Prostate gland (tissue), 2 donors: ENCODE measurements around the gene DOCK4. TPM values are rescaled to one million over a fixed set of nuclear protein-coding genes. Genes with fewer than 3 reads are reported as not detected.

ENCODE experiments used
- DNase-seq: peaks from one replicate; pipeline ENCODE4 v3.0.0-alpha.2; 2019; ENCODE audit warnings: low spot score
- H3K27ac ChIP-seq, 2 donors: fragments of 200-600 bp; sonication (generic); 2 replicates each; pipeline ENCODE4 v1.5.1; 2017 to 2019
- H3K27me3 ChIP-seq: fragments of 200-600 bp; sonication (generic); replicated peaks from 2 replicates; pipeline ENCODE4 v1.5.1; 2019; ENCODE audit not compliant: insufficient read depth
- H3K36me3 ChIP-seq, 2 donors: fragments of 200-600 bp; sonication (generic); 1 replicate in 1 of 2; 2 replicates in 1 of 2; pipeline versions ENCODE4 v1.5.1 to v1.8.1; 2017 to 2019
- H3K4me1 ChIP-seq: fragments of 200-600 bp; sonication (generic); replicated peaks from 2 replicates; pipeline ENCODE4 v1.5.1; 2019
- H3K4me3 ChIP-seq, 2 donors: fragments of 200-600 bp; sonication (generic); 2 replicates each; pipeline ENCODE4 v1.5.1; 2017 to 2019
- H3K9me3 ChIP-seq: fragments of 200-600 bp; sonication (generic); 2 replicates; pipeline ENCODE4 v1.5.1; 2017
- POLR2A ChIP-seq: fragments of 450-650 bp; IDR thresholded peaks from one replicate; pipeline ENCODE4 v1.6.1; 2016; ENCODE audit warnings: antibody characterized with exemption, mild to moderate bottlenecking
- POLR2AphosphoS5 ChIP-seq: sonication (generic); formaldehyde crosslinking; IDR thresholded peaks from one replicate; pipeline ENCODE4 v1.6.1; 2017; ENCODE audit warnings: antibody characterized with exemption
- WGBS: methylation state at CpG from one replicate; pipeline ENCODE4 v1.1.5; 2018; 5-methylcytosine and 5-hydroxymethylcytosine counted together
- intact Hi-C: fragments of 100-400 bp; cut with DNase I; formaldehyde crosslinking; loops from one replicate; pipeline ENCODE4 v1.14.2; 2022
- total RNA-seq, 2 donors: library from RNA; depleted of rRNA; stranded (reverse); fragments of >200 nt; gene quantifications; one replicate each; pipeline ENCODE4 v1.1.0, GENCODE V29; 2016
- TF ChIP-seq, protein P1 (sequence below), 4 experiments: fragments of 200-600 bp in 2 of 4; fragments of 450-650 bp in 2 of 4; sonication (generic) in 2 of 4; IDR thresholded peaks; 1 replicate in 3 of 4; 2 replicates in 1 of 4; pipeline ENCODE4 v1.5.1; 2016 to 2019; ENCODE audit warnings: antibody characterized with exemption in 4 of 4, mild to moderate bottlenecking in 2 of 4, moderate library complexity in 2 of 4

The DOCK4 gene
- total RNA-seq, 2 donors from 2014 or later: 21.8 to 37.4 TPM

DNA sequence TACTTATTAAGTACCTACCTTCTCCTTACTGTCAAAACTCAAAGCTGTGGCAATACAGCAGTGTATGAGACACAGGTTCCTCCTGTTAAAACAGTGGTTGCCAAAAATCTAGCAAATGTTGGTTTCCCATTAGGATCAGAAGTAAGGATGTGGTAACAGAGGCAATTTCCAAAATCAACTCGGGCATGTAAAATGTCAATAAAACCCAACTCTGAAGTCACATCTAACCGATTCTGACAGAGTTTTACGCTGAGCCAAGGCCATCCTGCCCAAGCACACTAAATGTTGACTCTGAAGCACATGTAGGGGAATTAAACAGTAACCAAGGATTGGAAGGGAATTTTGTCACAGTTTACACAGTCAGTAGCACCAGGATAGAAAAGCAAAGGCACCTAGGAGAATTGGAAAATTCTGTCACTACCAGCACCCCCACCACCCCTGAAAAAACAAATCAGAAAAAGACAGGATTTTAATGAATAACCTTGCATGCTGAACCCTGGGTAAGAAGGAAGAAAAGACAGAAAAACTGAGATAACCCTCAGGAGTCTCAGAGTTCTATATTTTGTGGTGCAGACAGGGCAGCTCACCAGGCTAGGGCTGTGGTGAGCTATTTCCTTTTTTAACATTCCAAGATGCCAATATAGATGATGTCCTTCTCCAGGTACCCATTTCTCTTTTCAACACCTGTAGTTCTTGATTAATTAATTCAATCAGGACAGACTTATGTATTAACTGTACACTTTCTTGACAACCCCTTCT lies 119.5 kb downstream of the DOCK4 start:
- Histone ChIP-seq H3K4me1 (peaks cover 3% of the 10 kb centered on the region), H3K9me3 (no peaks in the 10 kb centered on the region), H3K4me3 (no peak overlapping the region), H3K27me3 (no peaks in the 10 kb centered on the region), H3K27ac (no peak overlapping the region), H3K36me3 (no peaks in the 10 kb centered on the region)
- no peak for DNase-seq
- intact Hi-C loops: no loop called here
- TF ChIP-seq POLR2AphosphoS5 (no peak), POLR2A (no peak)
- TF ChIP-seq, protein P1, sequence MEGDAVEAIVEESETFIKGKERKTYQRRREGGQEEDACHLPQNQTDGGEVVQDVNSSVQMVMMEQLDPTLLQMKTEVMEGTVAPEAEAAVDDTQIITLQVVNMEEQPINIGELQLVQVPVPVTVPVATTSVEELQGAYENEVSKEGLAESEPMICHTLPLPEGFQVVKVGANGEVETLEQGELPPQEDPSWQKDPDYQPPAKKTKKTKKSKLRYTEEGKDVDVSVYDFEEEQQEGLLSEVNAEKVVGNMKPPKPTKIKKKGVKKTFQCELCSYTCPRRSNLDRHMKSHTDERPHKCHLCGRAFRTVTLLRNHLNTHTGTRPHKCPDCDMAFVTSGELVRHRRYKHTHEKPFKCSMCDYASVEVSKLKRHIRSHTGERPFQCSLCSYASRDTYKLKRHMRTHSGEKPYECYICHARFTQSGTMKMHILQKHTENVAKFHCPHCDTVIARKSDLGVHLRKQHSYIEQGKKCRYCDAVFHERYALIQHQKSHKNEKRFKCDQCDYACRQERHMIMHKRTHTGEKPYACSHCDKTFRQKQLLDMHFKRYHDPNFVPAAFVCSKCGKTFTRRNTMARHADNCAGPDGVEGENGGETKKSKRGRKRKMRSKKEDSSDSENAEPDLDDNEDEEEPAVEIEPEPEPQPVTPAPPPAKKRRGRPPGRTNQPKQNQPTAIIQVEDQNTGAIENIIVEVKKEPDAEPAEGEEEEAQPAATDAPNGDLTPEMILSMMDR (IDR thresholded peaks at IDR 0.05): no peak
- WGBS: 49% methylated on average over 3 of the region's 3 CpGs

DNA sequence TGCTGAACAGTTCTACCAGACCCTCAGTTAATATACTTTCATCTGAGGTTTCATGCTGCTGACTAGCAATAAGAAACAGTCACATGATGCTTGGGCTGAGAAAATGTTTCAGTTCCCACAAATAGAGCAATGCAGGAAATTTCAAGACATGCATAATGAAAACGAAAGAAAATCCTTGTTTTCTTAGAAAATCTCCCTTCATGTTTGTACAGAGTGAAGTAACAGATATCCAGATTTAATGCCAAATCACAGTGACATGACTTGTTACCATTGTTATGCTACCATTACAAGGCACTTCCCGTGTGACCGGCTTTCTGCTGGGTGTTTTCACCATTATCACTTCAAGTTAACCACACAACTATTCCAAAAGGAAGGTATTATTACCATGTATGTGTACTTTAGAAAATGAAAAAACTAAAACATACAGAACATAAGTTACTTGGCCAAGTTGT lies 121.7 kb downstream of the DOCK4 start:
- 36% methylated on average over 3 of the region's 3 CpGs for WGBS
- DNase-seq: no peak
- Histone ChIP-seq H3K27ac (no peak overlapping the region), H3K9me3 (no peaks in the 10 kb centered on the region), H3K4me1 (peaks cover 4% of the 10 kb centered on the region), H3K4me3 (no peak overlapping the region), H3K27me3 (no peaks in the 10 kb centered on the region), H3K36me3 (no peaks in the 10 kb centered on the region)
- TF ChIP-seq POLR2A: no peak
- TF ChIP-seq, protein P1 (IDR thresholded peaks at IDR 0.05): no peak
- peak; percentile 31 for TF ChIP-seq POLR2AphosphoS5
- intact Hi-C loops: no loop called here

DNA sequence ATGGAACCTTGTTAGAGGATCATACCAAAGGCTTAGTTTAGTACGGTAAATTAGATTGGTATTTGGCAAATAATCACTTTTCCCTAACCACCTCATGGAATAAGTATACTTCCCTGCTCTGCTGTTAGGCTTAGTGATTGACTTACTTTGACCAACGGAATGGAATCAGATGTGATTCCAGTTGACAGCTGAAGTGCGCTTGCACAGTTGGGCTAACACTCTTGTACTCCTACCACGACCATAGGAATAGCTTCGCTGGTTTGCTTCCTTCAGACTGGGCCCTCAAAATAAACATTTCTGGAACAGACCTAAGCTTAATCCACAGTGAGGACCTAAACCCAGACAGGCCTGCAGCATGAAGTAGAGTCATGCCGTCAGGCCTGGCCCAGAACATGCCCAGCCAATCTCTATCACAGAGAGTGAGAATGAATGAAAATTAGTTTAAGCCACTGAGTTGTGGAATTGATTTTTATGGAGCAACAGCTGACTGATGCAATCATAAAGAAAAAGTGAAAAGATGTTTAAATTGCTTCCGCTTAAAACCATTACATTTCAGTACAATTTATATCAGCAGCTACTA lies 122.3 kb downstream of the DOCK4 start:
- WGBS: 92% methylated on average over 7 of the region's 7 CpGs

DNA sequence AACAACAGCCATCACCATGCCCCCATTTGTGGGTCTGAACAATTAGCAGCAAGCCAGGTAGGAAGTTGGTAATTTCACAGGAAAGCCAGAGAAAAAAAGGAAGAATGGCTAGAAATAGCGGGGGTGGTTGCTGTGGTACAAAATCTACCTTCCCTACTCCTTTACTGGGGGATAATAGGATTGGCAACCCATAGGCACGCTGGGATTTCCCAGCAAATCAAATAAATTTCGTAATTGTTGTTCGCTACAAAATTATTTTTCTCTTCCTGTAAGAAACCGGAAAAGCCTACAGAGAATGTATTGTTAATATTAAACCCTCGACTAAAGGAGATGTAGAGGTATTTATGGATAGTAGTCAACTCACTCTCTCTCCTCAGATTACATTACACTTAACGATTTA lies 123.9 kb downstream of the DOCK4 start:
- Histone ChIP-seq H3K4me1 (peaks cover 6% of the 10 kb centered on the region), H3K36me3 (no peaks in the 10 kb centered on the region), H3K27ac (no peak overlapping the region), H3K9me3 (no peaks in the 10 kb centered on the region), H3K4me3 (no peak overlapping the region), H3K27me3 (no peaks in the 10 kb centered on the region)
- WGBS: 84% methylated on average over 7 of the region's 7 CpGs
- no peak for DNase-seq
- intact Hi-C loops: no loop called here
- TF ChIP-seq, protein P1 (IDR thresholded peaks at IDR 0.05): no peak
- TF ChIP-seq POLR2AphosphoS5: no peak
- no peak for TF ChIP-seq POLR2A

More for the DNA sequence above, 122.3 kb downstream of the DOCK4 start:
- no peak overlapping the region for H3K27ac ChIP-seq
- no peaks in the 10 kb centered on the region for H3K36me3 ChIP-seq
- no peak for DNase-seq
- H3K4me1 ChIP-seq: peaks cover 6% of the 10 kb centered on the region
- TF ChIP-seq POLR2AphosphoS5 (no peak), POLR2A (no peak)
- TF ChIP-seq, protein P1 (IDR thresholded peaks at IDR 0.05): no peak
- no peaks in the 10 kb centered on the region for H3K9me3 ChIP-seq
- no peak overlapping the region for H3K4me3 ChIP-seq
- H3K27me3 ChIP-seq: no peaks in the 10 kb centered on the region
- intact Hi-C loops: no loop called here

DNA sequence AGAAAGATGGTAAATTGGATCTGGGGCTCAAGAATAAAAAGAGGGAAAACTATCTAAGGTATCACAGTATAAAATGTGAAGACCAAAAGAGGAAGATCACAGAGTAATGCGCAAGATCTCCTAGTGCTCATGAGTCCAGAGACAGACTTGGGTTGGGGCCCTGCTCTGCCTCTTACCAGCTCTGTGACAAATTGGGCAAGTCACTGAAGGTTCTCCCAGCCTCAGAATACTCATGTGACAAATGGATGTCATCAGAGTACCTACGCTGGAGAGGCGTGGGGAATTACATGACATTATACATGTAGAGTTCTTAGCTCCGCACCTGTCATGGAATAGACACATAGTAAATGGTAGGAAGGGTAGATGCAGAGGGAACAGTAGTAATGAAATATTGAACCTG lies 124.4 kb downstream of the DOCK4 start:
- no peak overlapping the region for H3K4me3 ChIP-seq
- DNase-seq: no peak
- H3K27me3 ChIP-seq: no peaks in the 10 kb centered on the region
- H3K9me3 ChIP-seq: no peaks in the 10 kb centered on the region
- TF ChIP-seq POLR2AphosphoS5 (no peak), POLR2A (no peak)
- TF ChIP-seq, protein P1 (IDR thresholded peaks at IDR 0.05): no peak
- intact Hi-C loops: no loop called here
- H3K4me1 ChIP-seq: peaks cover 6% of the 10 kb centered on the region
- 97% methylated on average over 4 of the region's 4 CpGs for WGBS
- no peak overlapping the region for H3K27ac ChIP-seq
- no peaks in the 10 kb centered on the region for H3K36me3 ChIP-seq
